OCI-LY7 (cell line): ENCODE results near the gene KDM4B. TPM values are rescaled to one million over a fixed set of nuclear protein-coding genes. Genes with fewer than 3 reads are reported as not detected.

ENCODE experiments used
- BruUV-seq: library from RNA; stranded (reverse); fragments of 400-500 nt; replicated peaks from 2 replicates; lab custom pipeline; 2021; lab: Mats Ljungman, UMichigan
- CTCF ChIA-PET: fragments of 300-600 bp; sonication (Branson Sonifier 250); formaldehyde crosslinking; loops from one replicate; lab custom pipeline; 2022; ENCODE audit warnings: antibody characterized with exemption; ENCODE audit not compliant: unreplicated experiment; lab: Charles Lee
- POLR2A ChIA-PET: fragments of 300-600 bp; sonication (Branson Sonifier 250); formaldehyde crosslinking; loops from one replicate; lab custom pipeline; 2022; ENCODE audit warnings: antibody characterized with exemption; lab: Charles Lee
- DNase-seq: peaks from one replicate; pipeline ENCODE4 v3.0.0-alpha.2; 2015; ENCODE audit warnings: low spot score
- H2AFZ ChIP-seq: fragments of 200-600 bp; sonication (generic), shearing (Covaris generic); 2 replicates; pipeline ENCODE4 v1.6.1; 2014; ENCODE audit warnings: mild to moderate bottlenecking, antibody characterized with exemption, low read length, moderate library complexity
- H3K27ac ChIP-seq: fragments of 200-600 bp; sonication (generic); 2 replicates; pipeline ENCODE4 v1.5.1; 2014; ENCODE audit warnings: mixed run types, low read depth, mild to moderate bottlenecking, moderate library complexity, low read length, inconsistent platforms; ENCODE audit not compliant: poor library complexity, severe bottlenecking
- H3K36me3 ChIP-seq: fragments of 200-600 bp; sonication (generic); 2 replicates; pipeline ENCODE4 v1.6.1; 2014; ENCODE audit warnings: mild to moderate bottlenecking, antibody characterized with exemption, low read length, moderate library complexity, mixed read lengths; ENCODE audit not compliant: insufficient read depth
- H3K4me1 ChIP-seq: fragments of 200-600 bp; sonication (generic); 2 replicates; pipeline ENCODE4 v1.5.1; 2014; ENCODE audit warnings: mild to moderate bottlenecking, low read length; ENCODE audit not compliant: insufficient read depth, poor library complexity, severe bottlenecking
- H3K4me2 ChIP-seq: fragments of 200-600 bp; sonication (generic); 2 replicates; pipeline ENCODE4 v1.6.1; 2014; ENCODE audit warnings: mild to moderate bottlenecking, low read length
- H3K4me3 ChIP-seq: fragments of 200-600 bp; sonication (generic); 2 replicates; pipeline ENCODE4 v1.5.1; 2014; ENCODE audit warnings: mild to moderate bottlenecking, low read depth, low read length; ENCODE audit not compliant: poor library complexity, severe bottlenecking
- H3K79me2 ChIP-seq: fragments of 200-600 bp; sonication (generic); 2 replicates; pipeline ENCODE4 v1.6.1; 2016; ENCODE audit warnings: low read depth, mild to moderate bottlenecking, low read length, moderate library complexity, mixed read lengths; ENCODE audit not compliant: insufficient read depth
- H3K9me2 ChIP-seq: fragments of 200-600 bp; sonication (generic); 2 replicates; pipeline ENCODE4 v1.6.1; 2016; ENCODE audit warnings: mild to moderate bottlenecking, low read length, mixed read lengths; ENCODE audit not compliant: insufficient read depth
- H3K9me3 ChIP-seq: fragments of 200-600 bp; sonication (generic); 2 replicates; pipeline ENCODE4 v1.6.1; 2014; ENCODE audit warnings: mild to moderate bottlenecking, mixed run types, low read length, mixed read lengths
- H4K20me1 ChIP-seq: fragments of 200-600 bp; sonication (generic); 2 replicates; pipeline ENCODE4 v1.6.1; 2014; ENCODE audit warnings: mild to moderate bottlenecking, antibody characterized with exemption, low read length, moderate library complexity, mixed read lengths; ENCODE audit not compliant: insufficient read depth
- EZH2phosphoT487 ChIP-seq: fragments of 200-600 bp; sonication (generic); IDR thresholded peaks from 2 replicates; pipeline ENCODE4 v1.6.1; 2018; ENCODE audit warnings: low read depth, borderline replicate concordance, mild to moderate bottlenecking, mixed run types, antibody characterized with exemption, low read length, moderate library complexity, mixed read lengths
- intact Hi-C: fragments of 100-400 bp; cut with micrococcal nuclease; formaldehyde crosslinking; loops from one replicate; pipeline ENCODE4 v1.10.0; 2022; ENCODE audit not compliant: unreplicated experiment
- total RNA-seq, 2 experiments: library from RNA; depleted of rRNA in 1 of 2; stranded (reverse); fragments of >200 nt in 1 of 2; shearing (Covaris generic) in 1 of 2; gene quantifications; 2 replicates each; pipeline ENCODE4 v1.2.3, GENCODE V29; 2014 to 2022
- TF ChIP-seq, protein P1 (sequence below): fragments of 200-600 bp; sonication (generic); conservative IDR thresholded peaks from 2 replicates; pipeline ENCODE4 v1.5.1; 2014; ENCODE audit warnings: mild to moderate bottlenecking, antibody characterized with exemption, low read length, moderate library complexity, mixed read lengths

Gene KDM4B
- total RNA-seq, 2 experiments from 2014 or later, result 24.3 to 44.2 TPM

DNA sequence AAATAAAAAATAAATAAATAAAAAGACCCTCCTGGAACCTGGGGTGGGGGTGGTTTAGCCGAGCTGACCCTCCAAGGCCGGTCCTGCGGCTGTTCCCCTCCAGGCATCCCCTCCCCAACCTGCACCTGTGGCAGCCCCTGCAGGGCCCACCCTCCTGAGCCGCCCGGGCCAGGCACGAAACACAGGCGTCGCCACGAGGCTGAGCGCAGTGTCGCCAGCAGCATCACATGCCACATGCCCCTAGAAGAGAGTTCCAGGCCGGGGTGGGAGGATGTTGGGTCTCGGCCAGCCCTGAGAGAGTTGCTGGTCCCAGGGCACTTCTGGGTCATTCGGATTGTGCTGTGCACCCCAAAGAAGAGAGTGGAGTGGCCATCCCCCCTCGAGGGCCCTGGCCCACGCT, 82.0 kb downstream of the KDM4B start:
- Histone ChIP-seq H3K4me1 (no peaks in the 10 kb centered on the region), H3K27ac (no peak overlapping the region), H3K9me3 (no peaks in the 10 kb centered on the region), H3K36me3 (no peaks in the 10 kb centered on the region), H3K79me2 (no peaks in the 10 kb centered on the region), H3K4me3 (no peak overlapping the region), H2AFZ (no peak overlapping the region), H3K4me2 (no peak overlapping the region), H3K9me2 (no peaks in the 10 kb centered on the region), H4K20me1 (no peaks in the 10 kb centered on the region)
- intact Hi-C loops, result loop anchor here (10.0 kb wide), 1 partner anchor 324 kb away; no protein-coding TSS in a partner anchor
- ChIA-PET CTCF (no interaction called here), POLR2A (no interaction called here)
- BruUV-seq, result no TSS peak
- DNase-seq, result no peak
- TF ChIP-seq, protein P1, sequence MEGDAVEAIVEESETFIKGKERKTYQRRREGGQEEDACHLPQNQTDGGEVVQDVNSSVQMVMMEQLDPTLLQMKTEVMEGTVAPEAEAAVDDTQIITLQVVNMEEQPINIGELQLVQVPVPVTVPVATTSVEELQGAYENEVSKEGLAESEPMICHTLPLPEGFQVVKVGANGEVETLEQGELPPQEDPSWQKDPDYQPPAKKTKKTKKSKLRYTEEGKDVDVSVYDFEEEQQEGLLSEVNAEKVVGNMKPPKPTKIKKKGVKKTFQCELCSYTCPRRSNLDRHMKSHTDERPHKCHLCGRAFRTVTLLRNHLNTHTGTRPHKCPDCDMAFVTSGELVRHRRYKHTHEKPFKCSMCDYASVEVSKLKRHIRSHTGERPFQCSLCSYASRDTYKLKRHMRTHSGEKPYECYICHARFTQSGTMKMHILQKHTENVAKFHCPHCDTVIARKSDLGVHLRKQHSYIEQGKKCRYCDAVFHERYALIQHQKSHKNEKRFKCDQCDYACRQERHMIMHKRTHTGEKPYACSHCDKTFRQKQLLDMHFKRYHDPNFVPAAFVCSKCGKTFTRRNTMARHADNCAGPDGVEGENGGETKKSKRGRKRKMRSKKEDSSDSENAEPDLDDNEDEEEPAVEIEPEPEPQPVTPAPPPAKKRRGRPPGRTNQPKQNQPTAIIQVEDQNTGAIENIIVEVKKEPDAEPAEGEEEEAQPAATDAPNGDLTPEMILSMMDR, result no peak
- no peak for TF ChIP-seq EZH2phosphoT487

DNA sequence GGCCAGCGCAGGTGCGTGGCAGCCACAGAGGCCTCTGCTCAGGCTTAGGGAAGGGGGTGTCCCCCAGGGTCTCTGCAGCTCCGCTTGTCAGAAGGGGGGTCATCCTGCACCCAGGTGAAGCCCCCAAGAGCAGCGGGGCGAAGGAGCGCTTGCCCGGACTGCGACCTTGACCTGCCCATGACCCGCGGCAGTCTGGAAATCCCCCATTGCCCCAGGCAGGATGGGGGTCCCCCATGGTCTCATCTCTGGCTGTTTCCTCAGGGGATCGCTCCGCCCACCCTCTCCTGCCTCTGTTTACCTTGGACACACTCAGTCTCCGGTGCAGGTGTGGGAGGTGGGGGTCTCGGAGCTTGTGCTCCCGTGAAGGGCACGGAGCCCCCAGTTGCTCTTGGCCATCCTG, 82.7 kb downstream of the KDM4B start:
- no peaks in the 10 kb centered on the region for H3K79me2 ChIP-seq
- H4K20me1 ChIP-seq, result no peaks in the 10 kb centered on the region
- no peaks in the 10 kb centered on the region for H3K36me3 ChIP-seq
- no peak for DNase-seq
- H3K4me1 ChIP-seq, result no peaks in the 10 kb centered on the region
- intact Hi-C loops, result loop anchor here (10.0 kb wide), 1 partner anchor 323 kb away; no protein-coding TSS in a partner anchor
- no peaks in the 10 kb centered on the region for H3K9me2 ChIP-seq
- no peak overlapping the region for H3K4me3 ChIP-seq
- TF ChIP-seq, protein P1, result no peak
- no peak for TF ChIP-seq EZH2phosphoT487
- H2AFZ ChIP-seq, result no peak overlapping the region
- H3K9me3 ChIP-seq, result no peaks in the 10 kb centered on the region
- BruUV-seq, result no TSS peak
- ChIA-PET POLR2A (no interaction called here), CTCF (no interaction called here)
- no peak overlapping the region for H3K27ac ChIP-seq
- no peak overlapping the region for H3K4me2 ChIP-seq

DNA sequence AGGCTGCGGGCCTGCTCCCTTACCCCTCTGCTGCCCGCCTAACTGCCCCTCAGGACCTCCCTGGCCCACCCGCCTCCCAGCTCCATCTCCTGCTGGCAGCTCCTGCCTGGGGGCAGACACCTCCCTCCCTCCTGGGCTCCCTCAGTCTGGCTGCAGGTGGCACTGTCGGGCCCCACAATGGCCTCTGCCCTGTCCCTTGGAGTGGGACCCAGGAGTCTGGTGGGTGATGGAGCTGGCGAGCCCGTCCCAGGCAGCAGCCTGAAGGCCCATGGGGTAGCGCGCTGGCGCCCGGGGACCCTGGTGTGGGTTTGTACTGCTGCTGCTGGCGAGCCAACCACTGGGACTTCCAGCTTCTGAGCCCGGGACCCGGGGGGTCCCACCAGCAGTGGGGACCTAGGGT, 83.6 kb downstream of the KDM4B start:
- H3K4me1 ChIP-seq, result no peaks in the 10 kb centered on the region
- no peaks in the 10 kb centered on the region for H3K9me3 ChIP-seq
- H3K79me2 ChIP-seq, result no peaks in the 10 kb centered on the region
- H3K36me3 ChIP-seq, result no peaks in the 10 kb centered on the region
- BruUV-seq, result no TSS peak
- ChIA-PET CTCF (no interaction called here), POLR2A (interaction anchor here (0.5 kb wide), 1 partner anchor 52 kb away, joined by 5 read pairs; no protein-coding TSS in a partner anchor)
- H3K9me2 ChIP-seq, result no peaks in the 10 kb centered on the region
- peak; percentile 19 for DNase-seq
- H3K4me3 ChIP-seq, result no peak overlapping the region
- no peak for TF ChIP-seq EZH2phosphoT487
- TF ChIP-seq, protein P1, result peak; percentile 62
- intact Hi-C loops, result loop anchor here (10.0 kb wide), 1 partner anchor 322 kb away; no protein-coding TSS in a partner anchor
- H3K4me2 ChIP-seq, result no peak overlapping the region
- H4K20me1 ChIP-seq, result no peaks in the 10 kb centered on the region
- no peak overlapping the region for H2AFZ ChIP-seq
- H3K27ac ChIP-seq, result no peak overlapping the region
